GM04504 (cell line): ENCODE results near the gene MAN1A2.
"Not testable (repeated sequence)": the region's sequence is repeated elsewhere in the genome, so short reads cannot be mapped to it uniquely, and the experiment has no call there.

Source experiments
- DNase-seq: peaks from one replicate; pipeline ENCODE4 v3.0.0-alpha.2; 2012; ENCODE audit warnings: low read depth

The MAN1A2 gene

GRCh38 chr1:117367046-117368025, at the start of gene MAN1A2:
MAN1A2 (plus strand) TSS chr1:117367449; CDS start chr1:117368184, 735 bp downstream.
- peak; percentile 53 for DNase-seq

- DNase-seq, result no peak
These were observed 49.2 kb upstream of the MAN1A2 start for GRCh38 chr1:117318011-117318410.

- no peak for DNase-seq
These were observed 48.8 kb upstream of the MAN1A2 start for GRCh38 chr1:117318426-117318825.

- DNase-seq, result no peak
These were observed 46.7 kb upstream of the MAN1A2 start for GRCh38 chr1:117320515-117320914.

GRCh38 chr1:117321680-117322609, 45.3 kb upstream of the MAN1A2 start:
- DNase-seq, result no peak

- no peak for DNase-seq
These were observed 42.9 kb upstream of the MAN1A2 start for GRCh38 chr1:117324357-117324756.

- not testable (repeated sequence) for DNase-seq
These were observed 41.2 kb upstream of the MAN1A2 start for GRCh38 chr1:117326035-117326434.

- no peak for DNase-seq
These were observed 40.2 kb upstream of the MAN1A2 start for GRCh38 chr1:117327011-117327410.

GRCh38 chr1:117335376-117336086, 31.7 kb upstream of the MAN1A2 start:
- no peak for DNase-seq

- no peak for DNase-seq
These were observed 31.0 kb upstream of the MAN1A2 start for GRCh38 chr1:117336088-117336817.

- peak; percentile 4 for DNase-seq
These were observed 27.2 kb upstream of the MAN1A2 start for GRCh38 chr1:117339866-117340700.

GRCh38 chr1:117341123-117341522, 26.1 kb upstream of the MAN1A2 start:
- DNase-seq, result no peak

- no peak for DNase-seq
These were observed 24.9 kb upstream of the MAN1A2 start for GRCh38 chr1:117342397-117342796.

- no peak for DNase-seq
These were observed 20.9 kb upstream of the MAN1A2 start for GRCh38 chr1:117346206-117346928.

- DNase-seq, result no peak
These were observed 19.3 kb upstream of the MAN1A2 start for GRCh38 chr1:117347907-117348306.

- not testable (repeated sequence) for DNase-seq
These were observed 14.6 kb upstream of the MAN1A2 start for GRCh38 chr1:117352695-117353094.

- DNase-seq, result not testable (repeated sequence)
These were observed 9.2 kb upstream of the MAN1A2 start for GRCh38 chr1:117357833-117358603.

GRCh38 chr1:117358604-117358887, 8.7 kb upstream of the MAN1A2 start:
- not testable (repeated sequence) for DNase-seq
